HG03565 (cell line): ENCODE results near the gene RNF125.
"Not testable (repeated sequence)": the region's sequence is repeated elsewhere in the genome, so short reads cannot be mapped to it uniquely, and the experiment has no call there.

Experiments used
- ATAC-seq: cut with Tn5 transposase; IDR thresholded peaks from one replicate; pipeline ENCODE4 v1.9.1; 2021; ENCODE audit warnings: mild to moderate bottlenecking, moderate library complexity; ENCODE audit not compliant: unreplicated experiment

Gene RNF125

GRCh38 chr18:32018331-32019250 is at the start of gene RNF125:
RNF125 (plus strand) TSS chr18:32018825; CDS start chr18:32018864, 39 bp downstream.
- ATAC-seq, result peak; percentile 90

GRCh38 chr18:31970617-31971016 is 48.0 kb upstream of the RNF125 start:
- ATAC-seq, result no peak

DNA sequence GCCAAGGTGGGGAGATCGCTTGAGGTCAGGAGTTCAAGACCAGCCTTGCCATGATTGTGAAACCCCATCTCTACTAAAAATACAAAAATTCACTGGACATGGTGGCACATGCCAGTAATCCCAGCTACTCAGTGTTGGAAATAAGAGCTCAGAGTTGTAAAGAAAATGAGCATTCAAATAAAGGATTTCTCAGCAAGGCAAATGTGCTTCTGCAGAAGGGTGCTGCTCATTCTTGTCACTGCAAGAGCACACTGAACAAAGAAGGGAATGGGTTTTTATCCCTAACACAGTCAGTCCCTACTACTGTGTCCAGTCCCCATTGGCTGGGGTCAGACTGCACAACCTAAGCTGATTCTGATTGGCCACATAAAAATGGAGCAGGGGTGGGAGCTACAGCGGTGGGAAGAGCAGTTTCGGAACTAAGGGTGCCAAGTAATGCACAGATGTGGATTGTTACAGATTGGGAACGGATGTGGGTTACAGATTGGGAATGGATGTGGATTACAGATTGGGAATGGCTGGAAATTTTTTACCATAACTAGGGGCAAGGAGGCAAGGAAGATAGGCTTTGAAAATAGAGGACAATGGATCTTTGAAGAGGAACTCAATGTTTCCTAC is 44.6 kb upstream of the RNF125 start:
- ATAC-seq, result no peak

GRCh38 chr18:31976242-31976641 is 42.4 kb upstream of the RNF125 start:
- no peak for ATAC-seq

DNA sequence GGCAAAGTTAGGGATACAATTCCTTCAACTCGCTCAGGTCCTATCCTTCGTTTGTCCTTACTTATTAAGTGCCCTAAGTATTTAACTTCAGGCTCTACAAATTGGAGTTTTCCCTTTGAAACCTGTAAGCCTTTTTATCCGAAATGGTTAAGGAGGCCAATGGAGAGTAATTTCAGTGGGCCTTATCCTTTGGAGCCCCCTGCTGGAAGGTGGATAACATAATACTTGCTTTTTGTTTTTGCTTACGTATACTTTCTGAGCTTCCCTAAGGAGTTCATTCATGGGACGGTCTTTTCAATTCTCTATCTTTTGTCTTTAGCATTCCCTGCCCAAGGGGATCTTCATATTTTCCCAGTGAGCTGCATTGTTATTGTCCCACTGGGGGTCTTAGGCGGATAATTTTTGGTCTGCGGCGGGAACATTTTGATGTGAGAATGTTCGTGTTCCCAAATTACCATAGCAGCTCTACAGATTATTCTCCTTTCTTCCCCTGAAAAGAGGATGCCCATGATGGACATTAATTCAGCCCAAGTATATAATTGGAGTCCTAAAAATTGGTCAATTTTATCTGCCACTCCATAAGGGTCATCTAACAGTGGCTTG is 41.3 kb upstream of the RNF125 start:
- no peak for ATAC-seq

DNA sequence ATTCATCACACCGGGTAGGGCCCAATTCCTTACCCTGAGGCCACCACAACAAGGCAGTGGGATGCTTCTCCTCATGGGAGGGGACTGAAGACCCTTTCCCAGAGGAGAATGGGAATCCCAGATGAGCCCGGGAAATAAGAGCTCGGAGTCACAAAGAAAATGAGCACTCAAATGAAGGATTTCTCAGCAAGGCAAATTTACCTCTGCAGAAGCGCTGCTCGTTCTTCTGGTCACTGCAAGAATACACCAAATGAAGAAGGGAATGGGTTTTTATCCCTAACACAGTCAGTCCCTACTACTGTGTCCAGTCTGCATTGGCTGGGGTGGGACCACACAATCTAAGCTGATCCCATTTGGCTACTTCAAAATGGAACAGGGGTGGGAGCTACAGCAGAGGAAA is 40.0 kb upstream of the RNF125 start:
- no peak for ATAC-seq

- no peak for ATAC-seq
These were observed 38.9 kb upstream of the RNF125 start for GRCh38 chr18:31979714-31980113.

DNA sequence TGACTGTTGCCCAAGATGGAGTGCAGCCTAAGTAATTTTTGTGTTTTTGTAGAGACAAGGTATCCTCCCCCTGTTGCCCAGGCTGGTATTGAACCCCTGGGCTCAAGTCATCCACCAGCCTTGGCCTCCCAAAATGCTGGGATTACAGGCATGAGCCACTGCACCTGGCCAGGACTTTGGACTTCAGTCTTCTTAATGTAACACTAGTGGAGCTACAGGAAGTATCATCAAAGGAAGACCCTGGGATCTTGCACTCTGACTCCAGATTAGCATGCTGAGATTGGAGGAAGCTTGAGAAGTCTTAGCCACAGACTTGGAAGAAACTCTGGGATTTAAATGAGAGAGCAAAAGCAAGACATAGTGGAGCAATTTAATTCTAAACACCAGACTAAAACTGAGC is 37.8 kb upstream of the RNF125 start:
- no peak for ATAC-seq

DNA sequence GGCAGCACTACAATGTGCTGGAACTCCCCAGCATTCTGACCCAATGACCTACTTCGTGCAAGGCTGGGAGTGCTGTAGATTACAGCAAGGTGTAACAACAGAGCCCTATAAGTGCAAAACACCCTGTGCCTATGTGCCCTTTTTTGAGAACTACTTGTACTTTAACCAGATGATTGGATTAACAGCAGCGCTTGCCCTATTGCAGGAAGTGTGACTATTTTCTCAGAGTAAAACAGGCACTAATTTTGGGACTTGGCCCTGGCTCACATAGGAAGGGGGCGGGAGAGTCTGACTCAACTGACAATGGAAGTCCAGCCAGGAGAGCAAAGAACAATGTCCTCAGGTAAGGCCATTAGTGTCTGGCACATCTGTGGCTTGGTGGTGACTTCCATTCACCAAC is 35.6 kb upstream of the RNF125 start:
- no peak for ATAC-seq

DNA sequence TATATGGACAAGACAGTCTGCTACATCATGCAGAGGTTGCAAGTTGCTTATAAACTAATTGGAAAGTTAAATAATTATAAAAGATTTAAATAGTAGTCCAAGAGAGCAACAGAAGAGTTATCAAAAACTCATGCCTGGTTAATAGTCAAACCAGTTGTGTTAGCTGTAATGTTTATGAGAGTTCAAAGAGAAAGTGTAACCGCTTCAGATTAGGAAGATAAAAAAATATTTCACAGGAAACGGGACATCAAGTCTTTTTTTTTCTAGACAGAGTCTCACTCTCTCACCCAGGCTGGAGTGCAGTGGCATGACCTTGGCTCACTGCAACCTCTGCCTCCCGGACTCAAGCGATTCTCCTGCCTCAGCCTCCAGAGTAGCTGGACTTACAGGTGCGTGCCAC is 34.6 kb upstream of the RNF125 start:
- no peak for ATAC-seq

DNA sequence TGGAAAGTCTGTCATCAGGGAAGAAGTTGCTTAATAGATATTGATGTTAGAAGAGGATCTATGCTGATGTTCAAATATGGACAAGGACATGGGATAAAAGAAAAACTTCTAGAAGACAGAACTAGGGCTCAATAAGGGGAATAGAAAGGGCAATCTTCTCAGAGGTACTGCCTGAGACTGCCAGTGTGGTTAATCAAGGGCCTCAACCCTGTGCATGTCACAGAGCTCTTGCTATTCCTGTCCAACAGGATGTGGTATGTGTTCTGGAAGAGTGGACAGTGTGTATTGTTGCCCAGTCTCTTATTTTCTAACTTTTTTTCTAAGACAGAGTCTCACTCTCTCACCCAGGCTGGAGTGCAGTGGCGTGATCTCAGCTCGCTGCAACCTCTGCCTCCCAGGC is 27.8 kb upstream of the RNF125 start:
- ATAC-seq, result peak; percentile 100

- ATAC-seq, result no peak
These were observed 22.6 kb upstream of the RNF125 start for GRCh38 chr18:31996007-31996406.

DNA sequence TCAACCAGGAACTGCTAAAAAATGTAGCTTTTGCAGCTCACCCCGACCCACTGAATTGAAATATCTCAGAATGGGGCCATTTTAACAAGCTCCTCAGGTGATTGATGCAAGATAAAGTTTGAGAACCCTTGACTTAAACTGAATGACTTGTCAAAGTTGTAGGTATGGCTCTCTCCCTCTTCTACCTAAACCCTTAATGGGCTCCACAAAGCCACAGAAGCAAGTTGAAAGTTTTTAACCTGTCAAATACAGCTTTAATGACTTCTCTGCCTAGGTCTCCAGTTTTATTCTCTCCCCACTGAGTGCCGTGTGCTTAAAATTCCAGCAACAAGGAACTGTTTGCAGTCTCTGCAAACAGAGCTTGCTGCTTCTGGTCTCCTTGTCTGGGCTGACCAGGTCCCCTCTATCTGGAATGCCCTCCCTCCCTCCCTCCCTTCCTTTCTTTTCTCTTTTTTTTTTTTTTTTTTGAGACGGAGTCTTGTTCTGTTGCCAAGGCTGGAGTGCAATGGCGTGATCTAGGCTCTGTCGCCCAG is 19.7 kb upstream of the RNF125 start:
- ATAC-seq, result no peak

DNA sequence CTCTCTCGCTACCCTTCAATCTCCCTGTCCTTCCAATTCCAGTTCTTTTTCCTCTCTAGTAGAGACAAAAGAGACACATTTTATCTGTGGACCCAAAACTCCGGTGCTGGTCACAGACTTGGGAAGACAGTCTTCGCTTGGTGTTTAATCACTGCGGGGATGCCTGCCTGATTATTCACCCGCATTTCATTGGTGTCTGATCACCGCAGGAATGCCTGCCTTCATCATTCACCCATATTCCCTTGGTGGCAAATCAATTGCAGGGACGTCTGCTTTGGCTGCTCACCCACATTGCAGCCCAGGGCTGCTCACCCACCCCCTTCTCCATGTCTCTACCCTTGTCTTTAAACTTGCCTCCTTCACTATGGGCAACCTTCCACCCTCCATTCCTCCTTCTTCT is 17.5 kb upstream of the RNF125 start:
- not testable (repeated sequence) for ATAC-seq

- not testable (repeated sequence) for ATAC-seq
These were observed 14.8 kb upstream of the RNF125 start for GRCh38 chr18:32003822-32004221.

DNA sequence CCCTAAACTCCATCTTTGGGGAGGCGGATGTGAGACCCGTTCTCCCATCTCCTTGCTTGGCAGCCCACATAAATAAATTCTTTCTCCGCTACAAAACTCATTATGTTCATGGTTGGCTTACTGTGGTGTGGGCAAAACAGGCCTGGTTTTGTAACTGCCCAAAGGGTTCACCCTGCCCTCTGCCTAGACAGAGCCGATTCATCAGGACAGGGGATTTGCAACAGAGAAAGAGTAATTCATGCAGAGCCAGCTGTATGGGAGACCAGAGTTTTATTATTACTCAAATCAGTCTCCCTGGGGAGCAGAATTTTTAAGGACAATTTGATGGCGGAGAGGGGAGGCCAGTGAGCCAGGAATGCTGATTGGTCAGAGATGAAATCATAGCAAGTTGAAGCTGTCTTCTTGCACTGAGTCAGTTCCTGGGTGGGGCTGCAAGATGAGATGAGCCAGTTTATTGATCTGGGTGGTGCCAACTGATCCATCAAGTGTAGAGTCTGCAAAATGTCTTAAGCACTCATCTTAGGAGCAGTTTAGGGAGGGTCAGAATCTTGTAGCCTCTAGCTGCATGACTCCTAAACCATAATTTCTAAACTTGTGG is 8.4 kb upstream of the RNF125 start:
- no peak for ATAC-seq

- no peak for ATAC-seq
These were observed 7.4 kb upstream of the RNF125 start for GRCh38 chr18:32011193-32011592.

- no peak for ATAC-seq
These were observed 775 bp downstream of the RNF125 start for GRCh38 chr18:32019251-32019948.

- ATAC-seq, result not testable (repeated sequence)
These were observed 1.5 kb downstream of the RNF125 start for GRCh38 chr18:32019949-32020625.
